HepG2 (cell line): ENCODE results near the gene MMP25. TPM values are rescaled to one million over a fixed set of nuclear protein-coding genes. Genes with fewer than 3 reads are reported as not detected.
A peak's percentile ranks its signal among the peaks of the same experiment; 100 is the strongest.

Experiments
- ATAC-seq: fragments of 200-7000 bp; cut with Tn5 transposase; 3 replicates; pipeline ENCODE4 v1.9.1; 2020; ENCODE audit warnings: mild to moderate bottlenecking, moderate library complexity
- BruUV-seq: library from RNA; stranded (reverse); fragments of 400-500 nt; replicated peaks from 2 replicates; lab custom pipeline; 2021; lab: Mats Ljungman, UMichigan
- CTCF ChIA-PET: fragments of 300-600 bp; formaldehyde crosslinking; extraction: SDS; loops from one replicate; lab custom pipeline; 2021; ENCODE audit warnings: low total read pairs, inconsistent platforms, low intra/inter-chr PET ratio; lab: Yijun Ruan, JAX
- POLR2A ChIA-PET: fragments of 350-600 bp; sonication (Branson Sonifier 250); formaldehyde crosslinking; loops from one replicate; lab custom pipeline; 2020; ENCODE audit warnings: antibody characterized with exemption, inconsistent platforms; lab: Yijun Ruan, JAX
- DNase-seq: peaks from one replicate; pipeline ENCODE4 v3.0.0-alpha.2; 2015; ENCODE audit warnings: low spot score
- FAIRE-seq: peaks from 3 replicates; lab custom pipeline; 2011; peaks lifted over from hg19 to GRCh38; lab: Jason Lieb, UNC
- H2AFZ ChIP-seq: one replicate; pipeline ENCODE4 v1.6.1; 2011; ENCODE audit warnings: low read length, inconsistent platforms
- H3K27ac ChIP-seq: fragments of 300-600 bp; 3 replicates; pipeline ENCODE4 v1.8.0; 2011; ENCODE audit warnings: mixed run types, mild to moderate bottlenecking, mixed read lengths, low read length, inconsistent platforms; ENCODE audit not compliant: insufficient read depth; ENCODE audit errors: extremely low read length
- H3K27me3 ChIP-seq, 2 experiments: fragments of 200-600 bp in 1 of 2; 2 replicates in 1 of 2; 3 replicates in 1 of 2; pipeline versions ENCODE4 v1.6.0 to v1.8.0; 2011; ENCODE audit warnings: low read length in 2 of 2, mild to moderate bottlenecking in 2 of 2, moderate library complexity in 2 of 2, inconsistent platforms in 1 of 2; ENCODE audit not compliant: insufficient read depth in 2 of 2, control insufficient read depth in 1 of 2
- H3K36me3 ChIP-seq, 2 experiments: fragments of 200-600 bp in 1 of 2; replicated peaks in 1 of 2; 2 replicates in 1 of 2; 3 replicates in 1 of 2; pipeline versions ENCODE4 v1.5.1 to v1.8.0; 2011; ENCODE audit warnings: low read length in 2 of 2, inconsistent platforms in 1 of 2; ENCODE audit not compliant: insufficient read depth in 2 of 2, control insufficient read depth in 1 of 2
- H3K4me1 ChIP-seq: 2 replicates; pipeline ENCODE4 v1.5.1; 2012; ENCODE audit warnings: low read length, inconsistent platforms; ENCODE audit not compliant: insufficient read depth
- H3K4me2 ChIP-seq: 2 replicates; pipeline ENCODE4 v1.6.0; 2011; ENCODE audit warnings: low read depth, low read length, inconsistent platforms
- H3K4me3 ChIP-seq, 3 experiments: fragments of 200-600 bp in 1 of 3; sonication (generic), shearing (Covaris generic) in 1 of 3; replicated peaks in 1 of 3; 2 replicates each; pipeline ENCODE4 v1.5.1; 2011 to 2016; ENCODE audit warnings: low read length in 3 of 3, inconsistent platforms in 2 of 3, low read depth in 2 of 3, mild to moderate bottlenecking in 2 of 3, control low read depth in 1 of 3, mixed read lengths in 1 of 3; ENCODE audit not compliant: insufficient read depth in 1 of 3
- H3K79me2 ChIP-seq: one replicate; pipeline ENCODE4 v1.6.1; 2011; ENCODE audit warnings: low read length, inconsistent platforms; ENCODE audit not compliant: insufficient read depth
- H3K9ac ChIP-seq: 2 replicates; pipeline ENCODE4 v1.6.0; 2011; ENCODE audit warnings: mild to moderate bottlenecking, low read depth, low read length, inconsistent platforms; ENCODE audit not compliant: insufficient read depth
- H3K9me3 ChIP-seq: 2 replicates; pipeline ENCODE4 v1.5.1; 2012; ENCODE audit warnings: mild to moderate bottlenecking, low read length
- H4K20me1 ChIP-seq: 2 replicates; pipeline ENCODE4 v1.6.0; 2011; ENCODE audit warnings: inconsistent platforms, mild to moderate bottlenecking, low read length, moderate library complexity; ENCODE audit not compliant: insufficient read depth
- ATF2 ChIP-seq: sonication (generic); formaldehyde crosslinking; IDR thresholded peaks from 2 replicates; pipeline ENCODE4 v1.4.0; 2020; ENCODE audit warnings: missing genetic modification reagents
- ATF5 ChIP-seq: sonication (generic); formaldehyde crosslinking; IDR thresholded peaks from 2 replicates; pipeline ENCODE4 v1.4.0; 2020; ENCODE audit warnings: mild to moderate bottlenecking, low read depth, missing genetic modification reagents
- CTCF ChIP-seq: sonication (generic); formaldehyde crosslinking; IDR thresholded peaks from 2 replicates; pipeline ENCODE4 v1.5.0; 2020; ENCODE audit warnings: mild to moderate bottlenecking, missing genetic modification reagents, moderate library complexity
- DDIT3 ChIP-seq: sonication (generic); formaldehyde crosslinking; IDR thresholded peaks from 2 replicates; pipeline ENCODE4 v1.4.0; 2020; ENCODE audit warnings: mild to moderate bottlenecking, missing genetic modification reagents
- DNMT1 ChIP-seq: sonication (generic); formaldehyde crosslinking; IDR thresholded peaks from 2 replicates; pipeline ENCODE4 v1.5.1; 2020; ENCODE audit warnings: mild to moderate bottlenecking, missing genetic modification reagents
- KLF16 ChIP-seq, 2 experiments: sonication (generic) in 1 of 2; formaldehyde crosslinking in 1 of 2; IDR thresholded peaks; 2 replicates each; pipeline versions ENCODE4 v1.6.1 to v1.8.0; 2016 to 2023; ENCODE audit warnings: missing genetic modification reagents in 2 of 2, missing compliant biosample characterization in 1 of 2
- PHF21A ChIP-seq: sonication (generic); formaldehyde crosslinking; IDR thresholded peaks from 2 replicates; pipeline ENCODE4 v1.5.0; 2020; ENCODE audit warnings: mild to moderate bottlenecking, missing genetic modification reagents
- RBM39 ChIP-seq: fragments of 200-400 bp; formaldehyde crosslinking; IDR thresholded peaks from one replicate; pipeline ENCODE4 v1.6.1; 2018; ENCODE audit warnings: antibody characterized with exemption, mild to moderate bottlenecking, low read depth, low read length; ENCODE audit not compliant: poor library complexity, severe bottlenecking
- TFDP1 ChIP-seq: IDR thresholded peaks from 2 replicates; pipeline ENCODE4 v1.6.1; 2016; ENCODE audit warnings: missing compliant biosample characterization, missing genetic modification reagents, borderline replicate concordance
- ZBTB2 ChIP-seq: sonication (generic); formaldehyde crosslinking; IDR thresholded peaks from 2 replicates; pipeline ENCODE4 v1.8.0; 2022; ENCODE audit warnings: low read depth, missing genetic modification reagents
- ZBTB37 ChIP-seq: sonication (generic); formaldehyde crosslinking; IDR thresholded peaks from 2 replicates; pipeline ENCODE4 v1.4.0; 2020; ENCODE audit warnings: mild to moderate bottlenecking, missing genetic modification reagents
- ZFYVE20 ChIP-seq: sonication (generic); formaldehyde crosslinking; IDR thresholded peaks from 2 replicates; pipeline ENCODE4 v1.8.0; 2023; ENCODE audit warnings: low read depth, mild to moderate bottlenecking, moderate library complexity, missing genetic modification reagents, borderline replicate concordance
- WGBS: methylation state at CpG from one replicate; pipeline ENCODE4 v1.1.6; 2017; ENCODE audit warnings: low lambda C conversion rate; 5-methylcytosine and 5-hydroxymethylcytosine counted together
- in situ Hi-C: cut with HindIII; loops from 2 replicates; pipeline ENCODE4 v1.10.0; 2017; ENCODE audit warnings: low pct_unique_long_range_greater_than_20kb; ENCODE audit not compliant: extremely low pct_ligation_motif_present
- intact Hi-C: fragments of 100-400 bp; cut with micrococcal nuclease; formaldehyde crosslinking; loops from one replicate; pipeline ENCODE4 v1.10.0; 2022; ENCODE audit not compliant: unreplicated experiment
- polyA plus RNA-seq, 8 experiments: library from polyadenylated mRNA; depleted of rRNA in 3 of 8; stranded (reverse) in 7 of 8; unstranded in 1 of 8; fragments of >200 nt; fragmentation: Illumina TruSeq in 4 of 8; extraction: Trizol in 4 of 8; gene quantifications; 2 replicates each; pipeline versions ENCODE4 v1.2.1 to v1.2.3, GENCODE V29; 2011 to 2016; ENCODE audit warnings: low read depth in 4 of 8, missing spikeins in 1 of 8, mixed read lengths in 1 of 8; ENCODE audit not compliant: insufficient read depth in 1 of 8
- total RNA-seq, 5 experiments: library from RNA; depleted of rRNA; stranded (reverse); fragments of >200 nt; fragmentation: Illumina TruSeq; extraction: Trizol; gene quantifications; 2 replicates each; pipeline ENCODE4 v1.2.3, GENCODE V29; 2016; ENCODE audit warnings: low read depth in 1 of 5

The MMP25 gene
- total and polyA plus RNA-seq, 2 of the 13 experiments (the other 11 are each of a cell fraction or from before 2014, with no cell fraction given): 0.04 to 0.08 TPM

GRCh38 chr16:3059041-3059722 is 12.8 kb downstream of the MMP25 start:
- intact Hi-C loops: loop anchor here (1.0 to 2.0 kb wide), 3 partner anchors 28 to 70 kb away; no protein-coding TSS in a partner anchor
- POLR2A ChIA-PET: interaction anchor here (0.7 to 3.0 kb wide), 25 partner anchors 9 to 153 kb away, joined by 3 to 30 read pairs (median 3); partner anchors contain the start of genes HCFC1R1, PAQR4, THOC6 and TNFRSF12A
- FAIRE-seq (no peak), DNase-seq (peak; percentile 71), ATAC-seq (peak; percentile 87)
- H3K27ac ChIP-seq: peak overlapping the region; percentile 55
- H3K9ac ChIP-seq: peak overlapping the region; percentile 81
- peak overlapping the region; percentile 74 to 91 (median 90); a peak in 5 of 6 replicates for H3K4me3 ChIP-seq
- H3K79me2 ChIP-seq: no peaks in the 10 kb centered on the region
- no peaks in the 10 kb centered on the region for H3K36me3 ChIP-seq
- CTCF ChIA-PET: interaction anchor here (0.7 to 1.6 kb wide), 5 partner anchors 27 to 42 kb away, joined by 3 to 8 read pairs (median 7); no protein-coding TSS in a partner anchor
- no TSS peak for BruUV-seq
- no peaks in the 10 kb centered on the region for H4K20me1 ChIP-seq
- peak overlapping the region; percentile 99 for H3K4me2 ChIP-seq
- in situ Hi-C loops: no loop called here
- peaks cover 14% of the 10 kb centered on the region for H3K4me1 ChIP-seq
- no peak overlapping the region for H2AFZ ChIP-seq
- no peaks in the 10 kb centered on the region for H3K9me3 ChIP-seq
- WGBS: 0% methylated on average over 2 of the region's 67 CpGs
- no peaks in the 10 kb centered on the region for H3K27me3 ChIP-seq
- TF ChIP-seq ZBTB2 (CRISPR knock-in tag) (0 out of 2 replicates have a peak, but pooled peaks have one; percentile 40), ATF2 (CRISPR knock-in tag) (0 out of 2 replicates have a peak, but pooled peaks have one; percentile 30), DNMT1 (0 out of 2 replicates have a peak, but pooled peaks have one; percentile 46), DDIT3 (CRISPR knock-in tag) (no peak), RBM39 (no peak), KLF16 (CRISPR knock-in tag; IDR thresholded peaks at IDR 0.05) (peak in 1 of 2 experiments; percentile 74; a peak in 2 of 4 replicates), TFDP1 (CRISPR knock-in tag) (peak; percentile 24; the same call in 1 of the 2 replicates), ZFYVE20 (CRISPR knock-in tag) (no peak), ZBTB37 (no peak), ATF5 (peak; percentile 89), PHF21A (peak; percentile 77), CTCF (CRISPR knock-in tag) (peak; percentile 88)
